ENCODE measurements around the gene OCA2. TPM values are rescaled to one million over a fixed set of nuclear protein-coding genes. Genes with fewer than 3 reads are reported as not detected.

OCA2 gene
- polyA plus RNA-seq, 3 donors: not detected

DNA sequence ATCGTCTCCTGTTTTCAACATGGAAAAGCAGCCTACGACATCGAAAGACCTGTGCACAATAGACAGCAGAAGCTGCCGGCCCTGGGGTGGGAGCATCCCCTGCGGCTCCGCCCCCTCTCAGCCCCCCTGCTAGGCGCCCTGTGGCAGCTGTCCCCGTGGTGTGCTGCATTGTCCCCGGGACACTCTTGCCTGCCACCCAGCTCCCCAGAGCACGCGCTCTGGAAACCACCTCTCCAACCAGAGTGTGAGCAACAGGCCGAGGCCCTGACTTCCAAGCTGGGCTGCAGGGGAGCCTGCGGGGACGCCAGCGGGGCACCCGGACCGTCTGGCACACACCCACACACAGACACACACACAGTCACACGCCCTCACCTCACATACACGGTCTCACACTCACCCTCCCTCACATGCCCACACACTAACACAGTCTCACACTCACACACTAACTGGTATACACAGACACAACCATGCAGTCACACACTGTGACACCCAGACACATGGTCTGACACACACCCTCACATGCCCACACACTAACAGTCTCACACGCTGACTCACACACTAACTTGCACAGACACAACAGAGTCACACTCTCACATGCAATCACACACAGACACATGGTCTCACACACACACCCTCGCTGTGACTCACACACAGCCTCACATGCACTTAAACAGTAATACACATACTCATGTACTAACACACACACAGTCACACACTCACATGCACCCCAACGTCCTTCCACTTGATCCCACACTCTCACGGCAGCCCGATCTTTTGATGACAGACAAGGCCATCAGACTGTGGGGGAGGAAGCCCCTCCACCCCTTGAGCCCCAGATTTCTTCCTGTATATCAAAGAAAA, 94.7 kb downstream of the OCA2 start:
- Histone ChIP-seq H3K36me3 (replicated peaks in 1 of 2; ENCODE audit: control insufficient read depth in 1 of 2, insufficient read depth in 2 of 2, low read length in 2 of 2) (no peaks in the 10 kb centered on the region), H3K4me3 (replicated peaks in 1 of 3; ENCODE audit: low read depth in 2 of 3, low read length in 3 of 3) (no peak overlapping the region), H3K27ac (ENCODE audit: low read depth in 1 of 2, low read length in 2 of 2) (no peak overlapping the region), H3K27me3 (ENCODE audit: control insufficient read depth in 2 of 2, insufficient read depth in 2 of 2, low read length in 2 of 2) (no peaks in the 10 kb centered on the region), H3K4me2 (replicated peaks; ENCODE audit: extremely low read depth, low read length, poor library complexity, severe bottlenecking) (no peak overlapping the region), H2AFZ (ENCODE audit: insufficient read depth, low read depth, low read length, poor library complexity, severe bottlenecking) (no peak overlapping the region), H4K20me1 (ENCODE audit: insufficient read depth, low read length) (no peaks in the 10 kb centered on the region), H3K9me3 (replicated peaks in 1 of 2; ENCODE audit: control insufficient read depth in 1 of 2, insufficient read depth in 1 of 2, low read length in 2 of 2) (peaks cover 23 to 32% of the 10 kb centered on the region in 2 donors), H3K4me1 (ENCODE audit: control insufficient read depth in 1 of 2, insufficient read depth in 2 of 2, low read length in 2 of 2) (no peaks in the 10 kb centered on the region), H3K9ac (ENCODE audit: insufficient read depth, low read length, poor library complexity, severe bottlenecking) (no peak overlapping the region), H3K79me2 (ENCODE audit: insufficient read depth, low read length) (no peaks in the 10 kb centered on the region)
- no peak overlapping the region for H3K4me3 Mint-ChIP-seq
- TF ChIP-seq, protein P1, sequence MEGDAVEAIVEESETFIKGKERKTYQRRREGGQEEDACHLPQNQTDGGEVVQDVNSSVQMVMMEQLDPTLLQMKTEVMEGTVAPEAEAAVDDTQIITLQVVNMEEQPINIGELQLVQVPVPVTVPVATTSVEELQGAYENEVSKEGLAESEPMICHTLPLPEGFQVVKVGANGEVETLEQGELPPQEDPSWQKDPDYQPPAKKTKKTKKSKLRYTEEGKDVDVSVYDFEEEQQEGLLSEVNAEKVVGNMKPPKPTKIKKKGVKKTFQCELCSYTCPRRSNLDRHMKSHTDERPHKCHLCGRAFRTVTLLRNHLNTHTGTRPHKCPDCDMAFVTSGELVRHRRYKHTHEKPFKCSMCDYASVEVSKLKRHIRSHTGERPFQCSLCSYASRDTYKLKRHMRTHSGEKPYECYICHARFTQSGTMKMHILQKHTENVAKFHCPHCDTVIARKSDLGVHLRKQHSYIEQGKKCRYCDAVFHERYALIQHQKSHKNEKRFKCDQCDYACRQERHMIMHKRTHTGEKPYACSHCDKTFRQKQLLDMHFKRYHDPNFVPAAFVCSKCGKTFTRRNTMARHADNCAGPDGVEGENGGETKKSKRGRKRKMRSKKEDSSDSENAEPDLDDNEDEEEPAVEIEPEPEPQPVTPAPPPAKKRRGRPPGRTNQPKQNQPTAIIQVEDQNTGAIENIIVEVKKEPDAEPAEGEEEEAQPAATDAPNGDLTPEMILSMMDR (IDR thresholded peaks at IDR 0.05): no peak
- intact Hi-C loops (cut with micrococcal nuclease): no loop called here
- no peak overlapping the region for H3K27ac Mint-ChIP-seq
- 91% methylated on average over 20 of the region's 24 CpGs for WGBS (ENCODE audit: insufficient coverage)
- H3K36me3 Mint-ChIP-seq: no peaks in the 10 kb centered on the region
- peaks cover 0 to 2% (median 1%) of the 10 kb centered on the region in 3 donors for H3K27me3 Mint-ChIP-seq (ENCODE audit: low read depth in 3 of 3)
- DNase-seq: no peak
- H3K4me1 Mint-ChIP-seq: no peaks in the 10 kb centered on the region
- H3K9me3 Mint-ChIP-seq: peaks cover 9 to 28% (median 21%) of the 10 kb centered on the region in 7 donors

DNA sequence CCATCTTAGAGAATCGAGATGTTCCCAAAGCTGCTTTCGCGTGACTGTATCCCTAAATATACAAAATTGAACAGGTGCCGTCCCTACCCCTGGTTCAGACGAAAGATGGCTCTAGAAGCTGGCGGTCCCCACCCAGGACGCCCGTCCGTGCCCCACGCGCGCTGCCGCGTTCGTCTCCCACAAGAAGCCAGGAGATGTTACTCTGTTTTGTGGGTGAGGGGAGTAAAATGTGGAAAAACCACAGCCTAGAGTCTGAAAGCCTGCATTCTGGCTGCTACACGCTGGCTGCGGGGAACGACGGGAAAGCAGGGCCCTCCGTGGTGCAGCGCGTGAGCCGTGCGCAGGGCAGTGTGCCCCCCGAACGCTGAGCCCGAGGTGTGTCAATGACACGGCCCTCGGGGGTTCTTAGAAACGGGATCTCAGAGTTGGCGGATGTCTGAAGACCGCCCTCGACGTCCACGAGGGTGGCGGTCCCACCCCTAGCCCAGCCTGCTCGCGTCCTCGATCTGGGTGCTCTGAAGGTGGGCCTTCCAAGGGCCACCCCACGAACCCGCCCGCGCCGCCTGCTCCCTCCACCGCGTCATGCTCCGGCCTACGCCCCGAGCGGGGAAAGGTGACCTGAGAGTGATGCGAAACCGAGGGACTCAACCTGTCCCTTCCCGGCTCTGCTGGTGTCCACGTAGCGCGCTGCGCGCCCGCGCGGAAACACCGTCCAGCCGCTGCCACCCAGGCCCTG, 95.6 kb downstream of the OCA2 start:
- no peak overlapping the region for H3K4me3 Mint-ChIP-seq
- Histone ChIP-seq H3K9me3 (replicated peaks in 1 of 2; ENCODE audit: control insufficient read depth in 1 of 2, insufficient read depth in 1 of 2, low read length in 2 of 2) (peaks cover 14 to 27% of the 10 kb centered on the region in 2 donors), H2AFZ (ENCODE audit: insufficient read depth, low read depth, low read length, poor library complexity, severe bottlenecking) (no peak overlapping the region), H3K36me3 (replicated peaks in 1 of 2; ENCODE audit: control insufficient read depth in 1 of 2, insufficient read depth in 2 of 2, low read length in 2 of 2) (no peaks in the 10 kb centered on the region), H3K27ac (ENCODE audit: low read depth in 1 of 2, low read length in 2 of 2) (no peak overlapping the region), H3K4me1 (ENCODE audit: control insufficient read depth in 1 of 2, insufficient read depth in 2 of 2, low read length in 2 of 2) (no peaks in the 10 kb centered on the region), H3K4me3 (replicated peaks in 1 of 3; ENCODE audit: low read depth in 2 of 3, low read length in 3 of 3) (no peak overlapping the region), H3K27me3 (ENCODE audit: control insufficient read depth in 2 of 2, insufficient read depth in 2 of 2, low read length in 2 of 2) (no peaks in the 10 kb centered on the region), H3K4me2 (replicated peaks; ENCODE audit: extremely low read depth, low read length, poor library complexity, severe bottlenecking) (no peak overlapping the region), H3K79me2 (ENCODE audit: insufficient read depth, low read length) (no peaks in the 10 kb centered on the region), H3K9ac (ENCODE audit: insufficient read depth, low read length, poor library complexity, severe bottlenecking) (no peak overlapping the region), H4K20me1 (ENCODE audit: insufficient read depth, low read length) (no peaks in the 10 kb centered on the region)
- no peak overlapping the region for H3K27ac Mint-ChIP-seq
- 99% methylated on average over 56 of the region's 63 CpGs for WGBS (ENCODE audit: insufficient coverage)
- H3K36me3 Mint-ChIP-seq: no peaks in the 10 kb centered on the region
- DNase-seq: no peak
- no peaks in the 10 kb centered on the region for H3K4me1 Mint-ChIP-seq
- TF ChIP-seq, protein P1 (IDR thresholded peaks at IDR 0.05): no peak
- peaks cover 0 to 2% (median 1%) of the 10 kb centered on the region in 3 donors for H3K27me3 Mint-ChIP-seq (ENCODE audit: low read depth in 3 of 3)
- intact Hi-C loops (cut with micrococcal nuclease): no loop called here
- H3K9me3 Mint-ChIP-seq: peaks cover 9 to 22% (median 21%) of the 10 kb centered on the region in 7 donors
